ENCODE data around the gene TAS2R41.
"Not testable (repeated sequence)": the region's sequence is repeated elsewhere in the genome, so short reads cannot be mapped to it uniquely, and the experiment has no call there.

The TAS2R41 gene

DNA sequence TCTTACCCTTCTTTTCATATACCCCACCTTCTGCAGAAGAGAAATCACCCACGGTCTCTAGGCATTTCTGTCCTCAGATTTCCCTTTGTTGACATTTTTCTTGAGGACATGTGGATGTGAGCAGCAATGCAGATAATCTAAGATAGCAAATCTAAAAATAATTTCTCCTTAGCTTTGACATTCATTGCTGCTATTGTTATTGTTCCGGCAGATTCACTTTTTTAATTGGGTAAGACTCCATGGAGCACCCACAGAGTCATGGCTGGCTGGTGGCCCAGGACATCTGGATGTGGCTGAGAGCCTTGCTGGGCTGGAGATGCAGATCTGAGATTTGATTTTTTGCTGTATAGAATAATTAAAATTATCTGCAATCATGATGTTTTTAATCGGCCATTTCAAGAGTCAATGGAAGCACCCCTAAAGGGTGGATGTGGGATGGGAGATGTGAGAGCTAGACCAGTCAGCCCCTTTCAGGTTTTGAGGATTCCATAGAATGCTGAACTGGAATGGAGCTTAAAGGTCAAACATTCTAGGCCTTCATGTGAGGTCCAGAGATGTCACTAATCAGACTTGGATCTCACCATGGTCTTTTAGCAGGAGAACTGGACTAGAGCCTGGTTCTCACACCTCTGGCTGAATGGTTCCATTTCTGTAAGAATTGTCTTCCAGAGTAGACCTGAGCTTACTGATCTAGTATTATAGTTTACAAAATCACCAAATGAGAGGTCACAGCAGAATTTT, 37.5 kb downstream of the TAS2R41 start:
- in situ Hi-C loops (cut with MboI; ENCODE audit: low sequenced_read_pairs), result no loop called here

DNA sequence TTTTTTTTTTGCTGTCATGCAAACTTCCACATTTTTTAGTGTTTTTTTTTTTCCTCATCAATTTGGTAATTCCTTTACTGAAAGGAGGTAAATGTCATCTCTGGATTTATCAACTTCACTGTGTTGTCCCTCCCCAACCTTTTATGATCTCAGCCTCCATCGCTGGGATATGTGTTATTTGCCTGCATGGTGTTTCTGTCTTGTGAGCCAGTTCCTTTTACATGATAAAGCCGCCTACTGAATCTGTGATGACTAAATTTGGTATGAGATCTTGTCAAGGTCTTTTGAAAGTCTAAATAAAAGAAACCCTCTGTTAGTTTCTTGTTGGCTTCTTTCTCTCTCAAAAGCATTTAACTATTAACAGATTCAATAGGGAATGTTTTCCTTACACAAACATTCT, 39.3 kb downstream of the TAS2R41 start:
- in situ Hi-C loops (cut with MboI; ENCODE audit: low sequenced_read_pairs), result no loop called here

DNA sequence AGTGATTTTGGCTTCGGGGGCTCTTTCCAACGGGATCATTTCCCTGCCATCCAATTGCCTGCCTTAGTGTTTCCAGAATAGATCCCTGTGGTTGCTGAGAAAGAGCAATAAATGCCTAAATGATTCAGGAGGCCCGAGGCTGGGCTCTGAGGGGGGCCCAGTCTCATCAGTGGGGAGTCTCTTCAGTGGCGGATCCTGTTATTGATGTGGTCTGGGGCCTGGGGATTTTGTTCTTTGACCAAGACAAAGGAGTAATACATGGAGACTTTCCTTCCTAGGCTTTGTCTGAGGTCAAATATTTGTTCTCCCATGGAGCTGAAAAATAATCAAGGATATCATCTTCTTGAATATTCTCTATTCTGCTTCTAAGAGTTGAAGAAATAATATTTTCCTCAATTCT, 40.8 kb downstream of the TAS2R41 start:
- in situ Hi-C loops (cut with MboI; ENCODE audit: low sequenced_read_pairs), result no loop called here

DNA sequence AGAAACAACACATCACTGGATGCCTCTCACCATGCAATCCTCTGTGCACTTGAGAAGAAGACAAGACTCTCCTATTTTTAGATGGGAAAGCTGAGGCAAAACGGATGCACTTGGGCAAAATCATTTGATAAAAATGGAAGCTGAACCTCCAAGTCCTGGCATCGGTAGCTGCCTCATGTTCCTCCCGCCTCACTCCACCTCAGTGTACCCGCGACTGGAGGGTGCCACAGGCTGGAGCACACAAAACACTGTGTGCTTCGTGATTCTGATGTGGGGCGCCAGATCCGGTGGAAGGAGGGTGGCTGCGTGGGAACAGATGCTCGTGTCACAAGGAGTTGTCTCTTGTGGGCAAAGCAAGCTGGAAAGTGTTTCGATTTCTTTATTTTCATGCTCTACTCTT, 41.3 kb downstream of the TAS2R41 start:
- in situ Hi-C loops (cut with MboI; ENCODE audit: low sequenced_read_pairs), result no loop called here

DNA sequence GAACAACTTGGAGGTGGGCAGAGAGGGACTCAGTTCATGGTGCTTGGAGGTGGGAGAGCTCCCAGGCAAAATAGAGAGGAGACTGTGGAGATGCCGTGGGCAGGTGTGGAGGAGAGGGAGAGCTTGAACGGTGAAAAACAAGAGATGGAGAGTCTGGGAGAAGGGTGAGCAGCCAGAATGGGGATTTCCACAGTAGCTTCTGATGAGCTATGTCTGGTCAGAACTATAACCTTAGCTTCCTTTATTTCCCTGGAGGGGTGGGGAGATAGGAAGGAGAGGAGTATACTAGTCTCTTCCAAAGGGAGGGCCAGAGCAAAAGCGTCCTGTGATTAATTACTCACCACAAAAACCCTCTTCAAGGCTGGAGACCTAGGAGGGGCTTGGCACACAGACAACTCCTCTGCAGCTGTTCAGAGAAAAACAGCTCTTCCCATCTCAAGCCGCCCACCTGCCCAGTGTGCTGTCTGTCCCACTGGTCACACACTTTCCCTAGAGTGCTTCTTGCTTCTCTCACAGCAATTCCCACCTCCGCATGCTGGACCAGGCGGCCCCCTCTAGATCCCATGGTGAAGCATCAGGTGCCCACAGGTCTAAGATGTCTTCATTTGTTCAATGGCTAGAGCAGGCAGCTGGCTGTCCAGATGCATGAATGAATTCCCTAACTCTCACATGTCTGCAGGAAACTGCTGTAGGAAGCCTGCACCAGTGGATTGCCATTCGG, 41.9 kb downstream of the TAS2R41 start:
- in situ Hi-C loops (cut with MboI; ENCODE audit: low sequenced_read_pairs), result no loop called here

DNA sequence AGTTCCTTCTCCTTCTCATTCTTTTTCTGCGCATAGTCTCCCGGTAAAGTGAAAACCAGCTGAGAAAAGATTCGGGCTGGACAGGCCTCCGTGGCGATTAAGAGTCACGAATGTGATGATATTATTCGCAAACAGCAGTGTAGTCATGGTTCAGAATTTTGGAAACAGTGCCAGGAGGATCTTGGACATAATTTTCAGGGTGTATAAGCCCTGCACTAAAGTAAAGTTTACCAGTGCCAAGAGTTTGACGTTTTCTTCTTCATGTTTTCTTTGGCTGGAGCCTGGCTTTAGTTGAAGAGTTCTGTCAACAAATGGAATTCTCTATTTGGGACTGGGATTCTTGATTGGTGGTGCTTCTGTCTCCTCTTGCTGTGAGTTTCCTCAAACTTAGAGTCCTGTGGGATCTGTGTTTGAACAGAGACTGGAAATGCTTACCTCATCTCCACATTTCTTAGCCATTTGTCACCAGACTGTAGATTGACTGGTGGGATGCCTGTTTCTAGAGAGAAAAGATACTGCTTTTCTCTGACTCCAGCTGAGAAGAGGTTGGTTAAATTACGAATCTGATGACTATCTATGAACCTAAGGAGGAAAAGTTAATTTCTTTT, 44.7 kb downstream of the TAS2R41 start:
- in situ Hi-C loops (cut with MboI; ENCODE audit: low sequenced_read_pairs), result not testable (repeated sequence)
